DLD1 (cell line): ENCODE measurements around the gene ANKRD33B.
"Not testable (repeated sequence)": the region's sequence is repeated elsewhere in the genome, so short reads cannot be mapped to it uniquely, and the experiment has no call there.

Experiments
- in situ Hi-C: cut with HindIII; loops from 2 replicates; pipeline ENCODE4 v1.10.0; 2017; ENCODE audit warnings: low sequenced_read_pairs

The ANKRD33B gene

GRCh38 chr5:10556289-10556807 lies 7.5 kb upstream of the ANKRD33B start:
- in situ Hi-C loops = no loop called here

DNA sequence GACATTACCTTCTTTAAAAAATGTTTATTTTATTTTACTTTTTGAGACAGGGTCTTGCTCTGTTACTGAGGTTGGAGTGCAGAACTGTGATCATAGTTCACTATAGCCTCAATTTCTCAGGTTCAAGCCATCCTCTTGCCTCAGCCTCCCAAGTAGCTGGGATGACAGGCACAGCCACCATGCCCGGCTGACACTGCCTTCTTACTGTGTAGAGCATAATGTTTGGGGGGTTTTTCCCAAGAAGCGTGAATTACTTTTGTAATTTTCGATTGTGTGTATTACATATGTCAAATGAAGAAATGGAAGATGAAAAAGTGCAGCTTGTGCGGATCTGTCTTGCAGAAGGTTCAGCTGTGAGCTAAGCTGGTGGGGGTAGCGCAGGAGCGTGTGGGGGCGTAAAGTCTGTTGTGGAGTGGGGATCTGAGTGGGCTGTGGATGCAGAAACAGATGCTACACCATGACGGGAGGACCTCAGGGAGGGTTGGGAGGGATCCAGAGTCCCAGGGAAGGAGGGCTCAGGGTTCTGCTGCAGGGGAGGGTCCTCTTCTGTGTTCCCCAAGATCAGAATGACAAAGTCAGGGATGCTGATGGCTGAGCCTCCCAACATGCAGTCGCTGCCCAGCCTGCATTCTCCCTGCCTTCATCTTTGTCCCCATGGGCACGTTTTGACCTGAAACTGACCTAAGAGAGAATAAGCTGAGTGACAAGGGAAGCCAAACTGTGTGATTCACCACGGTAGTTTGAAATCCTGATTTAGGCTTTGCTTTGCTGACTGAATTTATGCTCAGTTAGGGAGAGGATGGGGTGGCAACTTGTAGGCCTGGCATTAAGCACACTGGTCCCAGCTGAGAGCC lies 6.8 kb upstream of the ANKRD33B start:
- in situ Hi-C loops = no loop called here

GRCh38 chr5:10559151-10559550 lies 4.7 kb upstream of the ANKRD33B start:
- in situ Hi-C loops = no loop called here

DNA sequence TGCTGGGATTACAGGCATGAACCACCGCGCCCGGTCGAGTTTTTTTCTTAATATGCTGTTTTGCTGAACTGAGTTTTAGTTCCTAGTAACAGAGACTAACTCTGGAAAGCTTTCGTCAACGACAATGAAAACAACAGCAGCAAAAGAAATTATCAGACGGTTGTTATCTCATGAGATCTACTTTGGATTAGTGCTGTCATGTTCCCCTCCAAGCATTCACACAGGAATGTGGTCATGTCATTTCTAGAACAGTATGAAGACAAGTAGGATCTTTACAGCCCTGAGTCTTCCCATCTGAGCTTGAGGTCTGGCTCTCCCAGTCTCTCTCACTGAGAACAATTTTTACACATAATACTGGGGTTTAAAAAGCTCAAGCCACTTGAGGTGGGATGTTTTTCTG lies 4.0 kb upstream of the ANKRD33B start:
- in situ Hi-C loops = no loop called here

DNA sequence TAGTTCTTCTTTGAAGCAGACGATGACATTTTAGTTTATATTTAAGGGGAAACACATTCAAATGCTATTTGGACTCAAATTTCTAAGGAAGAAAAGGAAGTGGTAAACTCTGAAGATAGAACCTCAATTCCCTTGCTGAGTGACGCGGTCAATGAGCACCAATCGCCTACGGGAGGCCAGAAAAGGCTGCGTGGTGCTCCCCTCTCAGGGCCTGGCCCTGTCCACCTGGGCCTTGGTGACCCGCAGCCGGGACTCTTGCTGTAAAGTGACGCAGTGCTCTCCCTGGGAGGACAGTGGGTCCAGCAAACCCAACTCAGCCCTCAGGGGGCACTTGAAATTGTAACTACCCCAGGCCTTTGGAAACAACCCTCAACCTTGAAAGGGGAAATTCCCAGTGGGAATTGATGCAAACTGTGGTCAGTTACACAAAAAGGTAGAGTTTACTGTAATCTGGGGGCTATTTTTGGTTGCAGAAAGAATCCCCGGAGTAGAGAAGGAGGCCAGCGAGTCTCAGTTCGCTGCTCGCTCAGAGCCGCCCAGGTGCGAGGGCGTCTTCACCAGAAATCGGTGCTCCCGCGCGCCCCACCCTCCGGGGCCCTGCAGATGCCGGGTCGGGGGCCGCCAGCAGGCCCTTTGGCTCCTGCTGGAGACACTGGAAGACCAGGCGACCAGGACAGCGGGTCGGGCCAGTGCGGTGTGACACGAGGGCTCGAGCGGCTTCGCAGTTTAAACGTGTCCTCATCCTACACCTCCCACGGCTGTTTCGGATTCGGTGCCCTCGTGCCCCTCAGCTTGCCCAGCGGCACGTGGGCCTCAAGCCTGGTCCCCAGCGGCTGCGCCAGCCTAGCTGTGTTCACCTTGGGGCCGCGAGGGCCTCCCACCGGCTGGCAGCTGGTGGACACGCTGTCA lies 1.4 kb upstream of the ANKRD33B start:
- in situ Hi-C loops = no loop called here

DNA sequence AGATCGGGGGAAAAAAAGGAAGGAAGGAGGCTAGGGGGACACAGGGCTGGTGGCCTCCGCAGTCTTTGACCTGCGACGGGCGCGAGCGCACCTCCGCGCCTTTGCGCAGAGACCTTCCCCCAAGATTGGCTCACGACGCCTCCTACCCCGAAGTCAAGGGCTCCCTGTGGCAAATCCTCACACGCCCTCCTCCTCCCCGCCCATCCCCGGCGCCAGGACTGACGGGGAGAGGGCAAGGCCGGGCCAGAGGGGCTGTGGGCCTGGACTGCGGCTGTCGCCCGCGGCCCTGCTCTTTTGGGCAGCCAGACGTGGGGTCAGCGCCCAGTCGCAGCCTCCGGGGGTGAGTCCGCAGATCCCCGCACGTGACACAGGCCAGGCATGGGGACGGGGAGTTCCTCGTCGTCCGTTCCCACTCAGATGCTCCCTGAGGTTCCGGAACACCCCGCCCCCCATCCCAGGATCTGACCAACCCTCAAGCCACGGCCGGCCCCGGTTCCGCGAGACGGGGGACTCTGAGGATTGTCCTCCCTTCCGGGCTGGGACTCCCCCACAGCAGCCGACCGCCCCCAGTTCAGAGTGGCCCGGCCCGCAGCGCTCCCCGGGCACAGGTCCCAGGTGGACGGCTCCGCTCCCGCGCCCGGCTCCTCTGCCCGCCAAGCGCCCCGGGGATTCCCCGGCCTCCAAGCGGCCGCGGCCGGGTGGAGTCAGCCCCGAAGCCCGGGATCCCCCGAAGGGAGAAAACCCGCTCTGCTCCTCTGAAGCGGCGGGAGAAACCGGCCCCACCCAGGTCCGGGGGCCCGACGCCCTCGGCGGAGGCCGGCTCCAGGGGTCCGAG lies 543 bp upstream of the ANKRD33B start:
- in situ Hi-C loops = no loop called here

DNA sequence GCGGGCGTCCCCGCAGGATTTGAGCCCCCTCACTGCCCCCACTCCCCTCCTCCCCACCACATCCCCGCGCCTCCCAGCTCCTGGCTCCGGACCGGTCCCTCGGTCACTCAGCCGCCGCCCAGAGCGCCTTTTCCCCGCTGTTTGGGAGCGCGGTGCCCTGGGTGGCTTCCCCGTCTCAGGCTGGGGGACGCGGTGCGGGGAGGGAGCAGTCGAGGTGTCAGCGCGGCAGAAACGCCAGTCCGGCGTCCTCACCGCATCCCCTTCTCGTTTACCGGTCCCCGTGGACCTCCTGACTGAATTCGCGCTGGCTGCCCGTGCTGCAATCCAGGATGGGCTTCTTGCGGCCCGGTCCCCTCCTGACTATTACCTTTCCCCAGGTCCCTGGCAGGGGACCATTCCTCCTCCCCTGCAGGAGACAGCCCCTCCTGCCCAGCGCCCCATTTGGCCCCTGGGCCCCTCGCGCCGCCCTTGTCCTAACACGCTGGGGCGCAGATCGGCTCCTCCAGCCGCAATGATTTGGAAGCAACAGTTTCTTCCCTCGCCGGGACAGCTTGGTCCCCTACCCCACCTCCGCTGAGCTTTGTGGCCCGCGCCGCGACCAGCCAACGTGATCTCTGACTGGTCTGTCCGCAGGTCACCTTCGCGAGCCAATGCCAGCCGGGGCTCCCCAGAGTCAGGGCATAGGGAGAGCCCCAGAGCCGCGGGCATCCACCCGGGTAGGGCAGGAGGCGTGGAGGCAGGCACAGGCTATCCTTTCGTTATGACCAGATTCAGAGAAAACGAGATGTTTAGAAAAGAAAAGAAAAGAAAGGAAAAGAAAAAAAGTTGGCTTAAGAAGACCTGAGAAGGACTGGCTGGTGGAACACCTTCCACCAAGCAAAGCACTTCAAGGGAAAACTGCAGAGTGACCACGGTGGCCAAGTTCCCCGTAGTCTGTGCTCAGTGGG lies 1.2 kb downstream of the ANKRD33B start:
- in situ Hi-C loops = no loop called here

GRCh38 chr5:10565785-10566542 lies 2.1 kb downstream of the ANKRD33B start:
- in situ Hi-C loops = no loop called here

DNA sequence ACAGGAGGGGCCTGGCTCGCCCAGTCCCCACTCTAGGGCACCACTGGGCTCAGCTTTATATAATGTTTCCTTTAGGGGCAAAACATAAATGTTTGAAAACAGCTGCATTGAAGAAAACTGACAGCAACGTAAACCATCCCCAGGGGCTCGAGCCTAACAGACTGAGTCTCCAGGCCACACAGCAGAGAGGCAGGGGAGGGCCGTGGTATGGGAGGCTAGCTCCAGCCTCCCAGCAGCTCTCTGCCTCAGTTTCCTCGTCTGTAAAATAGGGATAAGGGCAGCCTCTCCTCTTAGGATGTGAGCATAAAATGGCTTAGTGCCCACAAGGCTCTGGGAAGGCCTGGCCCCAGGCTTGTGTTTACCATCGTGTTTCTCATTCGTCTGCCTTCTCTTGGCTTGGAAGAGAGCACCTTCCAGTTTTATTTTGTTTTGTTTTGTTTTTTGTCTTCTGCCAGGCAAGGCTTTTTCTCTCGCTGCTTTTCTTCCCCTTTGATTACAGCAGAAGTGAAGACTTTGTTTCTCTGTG lies 2.7 kb downstream of the ANKRD33B start:
- in situ Hi-C loops = no loop called here

GRCh38 chr5:10567121-10567591 lies 3.3 kb downstream of the ANKRD33B start:
- in situ Hi-C loops = no loop called here

GRCh38 chr5:10567781-10568321 lies 4.0 kb downstream of the ANKRD33B start:
- in situ Hi-C loops = no loop called here

DNA sequence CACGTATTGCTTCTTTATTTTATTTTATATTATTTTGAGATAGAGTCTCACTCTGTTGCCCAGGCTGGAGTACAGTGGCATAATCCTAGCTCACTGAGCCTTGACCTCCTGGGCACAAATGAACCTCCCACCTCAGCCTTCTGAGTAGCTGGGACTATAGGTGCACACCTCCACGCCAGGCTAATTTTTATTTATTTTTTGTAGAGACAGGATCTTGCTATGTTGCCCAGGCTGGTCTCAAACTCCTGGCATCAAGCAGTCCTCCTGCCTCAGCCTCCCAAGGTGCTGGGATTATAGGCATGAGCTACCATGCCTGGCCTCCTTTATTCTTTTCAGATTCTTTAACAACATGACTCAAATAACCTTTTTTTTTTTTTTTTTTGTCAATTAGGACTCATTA lies 6.7 kb downstream of the ANKRD33B start:
- in situ Hi-C loops = not testable (repeated sequence)

DNA sequence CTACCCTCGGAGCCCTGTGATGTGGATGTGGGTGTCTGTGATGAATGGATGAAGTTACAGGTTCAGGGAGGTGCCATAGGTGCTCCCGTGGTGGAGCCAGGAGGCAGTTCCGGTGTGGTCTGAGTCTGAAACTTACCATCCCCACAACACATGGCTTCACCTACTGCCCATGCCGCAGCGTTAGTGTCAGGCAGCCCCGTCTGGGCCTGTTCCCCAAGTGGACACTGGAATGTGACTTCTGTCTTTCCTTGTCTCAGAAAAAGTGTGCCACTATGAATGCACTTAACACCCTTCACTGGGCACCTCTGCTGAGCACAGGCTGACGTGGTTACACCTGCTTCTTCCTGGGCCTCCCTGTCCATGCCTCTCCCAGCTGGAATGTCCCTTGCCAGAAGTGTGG lies 8.6 kb downstream of the ANKRD33B start:
- in situ Hi-C loops = no loop called here

- in situ Hi-C loops = no loop called here
Observed at GRCh38 chr5:10573487-10574145, 9.7 kb downstream of the ANKRD33B start.

GRCh38 chr5:10574879-10575278 lies 11.0 kb downstream of the ANKRD33B start:
- in situ Hi-C loops = not testable (repeated sequence)

GRCh38 chr5:10576121-10576789 lies 12.4 kb downstream of the ANKRD33B start:
- in situ Hi-C loops = no loop called here

DNA sequence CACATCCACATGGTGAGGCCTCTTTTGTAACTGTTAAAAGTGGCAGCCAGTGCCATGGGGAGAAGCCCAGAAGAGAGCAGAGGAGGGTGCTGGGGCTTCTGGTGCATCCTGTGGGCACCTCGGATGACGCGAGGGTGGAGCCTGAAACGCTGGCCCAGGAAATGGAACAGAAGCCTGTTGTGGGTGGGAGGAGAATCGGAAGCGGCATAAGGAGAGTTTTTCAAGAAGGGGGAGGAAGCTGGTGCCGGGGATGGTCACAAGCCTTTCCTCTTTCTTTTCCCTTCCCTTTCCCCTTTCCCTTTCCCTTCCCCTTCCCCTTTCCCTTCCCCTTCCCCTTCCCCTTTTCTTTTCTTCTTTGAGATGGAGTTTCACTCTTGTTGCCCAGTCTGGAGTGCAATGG lies 12.9 kb downstream of the ANKRD33B start:
- in situ Hi-C loops = no loop called here
